Upper lobe of left lung (tissue), 6 donors: ENCODE results near the gene ZNF467. TPM values are rescaled to one million over a fixed set of nuclear protein-coding genes. Genes with fewer than 3 reads are reported as not detected.

Experiments used
- ATAC-seq, 2 donors: fragments of 200-7000 bp; cut with Tn5 transposase; one replicate each; pipeline ENCODE4 v1.9.1; 2022; ENCODE audit warnings: mild to moderate bottlenecking in 2 of 2, moderate library complexity in 2 of 2; ENCODE audit not compliant: low FRiP score in 2 of 2
- DNase-seq, 2 donors: peaks; one replicate each; pipeline ENCODE4 v3.0.0-alpha.2; 2019 to 2020
- H3K27ac ChIP-seq, 4 donors: fragments of 200-600 bp; sonication (generic); one replicate each; pipeline ENCODE4 v1.5.1; 2016 to 2019
- H3K27me3 ChIP-seq, 4 donors: fragments of 200-600 bp; sonication (generic); one replicate each; pipeline ENCODE4 v1.5.1; 2017 to 2019
- H3K36me3 ChIP-seq, 4 donors: fragments of 200-600 bp; sonication (generic); one replicate each; pipeline ENCODE4 v1.5.1; 2016 to 2019
- H3K4me1 ChIP-seq, 4 donors: fragments of 200-600 bp; sonication (generic); one replicate each; pipeline ENCODE4 v1.5.1; 2018 to 2019
- H3K4me3 ChIP-seq, 4 donors: fragments of 200-600 bp; sonication (generic); one replicate each; pipeline ENCODE4 v1.5.1; 2017 to 2019; ENCODE audit warnings: mild to moderate bottlenecking in 2 of 4, moderate library complexity in 1 of 4
- H3K9me3 ChIP-seq, 4 donors: fragments of 200-600 bp; sonication (generic); one replicate each; pipeline ENCODE4 v1.5.1; 2018 to 2019
- EP300 ChIP-seq, 4 donors: sonication (generic); formaldehyde crosslinking; IDR thresholded peaks; one replicate each; pipeline ENCODE4 v1.5.1; 2017; ENCODE audit warnings: antibody characterized with exemption in 4 of 4, control low read depth in 2 of 4
- POLR2A ChIP-seq, 4 donors: fragments of 450-650 bp; IDR thresholded peaks; one replicate each; pipeline ENCODE4 v1.5.1; 2016 to 2017; ENCODE audit warnings: antibody characterized with exemption in 4 of 4, mild to moderate bottlenecking in 2 of 4
- POLR2AphosphoS5 ChIP-seq, 2 donors: sonication (generic); formaldehyde crosslinking; IDR thresholded peaks; one replicate each; pipeline ENCODE4 v1.5.1; 2017; ENCODE audit warnings: antibody characterized with exemption in 2 of 2
- WGBS, 2 donors: methylation state at CpG; one replicate each; pipeline ENCODE4 v1.1.5; 2017 to 2018; 5-methylcytosine and 5-hydroxymethylcytosine counted together
- total RNA-seq, 6 donors: library from RNA; depleted of rRNA in 4 of 6; stranded (reverse); fragments of >200 nt in 4 of 6; gene quantifications; one replicate each; pipeline versions ENCODE4 v1.1.0 to v1.2.1, GENCODE V29; 2016 to 2021
- TF ChIP-seq, protein P1 (sequence below), 6 experiments: fragments of 450-650 bp in 4 of 6; fragments of 200-600 bp in 2 of 6; sonication (generic) in 2 of 6; IDR thresholded peaks; one replicate each; pipeline ENCODE4 v1.5.1; 2016 to 2019; ENCODE audit warnings: antibody characterized with exemption in 6 of 6
- donor health status: DM: no; HTN: no; CAD: no; lungs with moderate emphysema.
- donor health status: DM: no; HTN: yes; CAD: no; lungs with severe emphysema.

Gene ZNF467
- total RNA-seq, 6 donors from 2014 or later, result 8.2 to 41.2 (median 17.4) TPM

GRCh38 chr7:149783386-149784250 is 10.2 kb upstream of the ZNF467 start:
- DNase-seq (peak in 1 of 2 donors; percentile 40), ATAC-seq (no peak)
- Histone ChIP-seq H3K27me3 (no peaks in the 10 kb centered on the region), H3K36me3 (no peaks in the 10 kb centered on the region), H3K9me3 (no peaks in the 10 kb centered on the region), H3K27ac (no peak overlapping the region), H3K4me1 (peaks cover 8 to 19% (median 12%) of the 10 kb centered on the region in 4 donors), H3K4me3 (no peak overlapping the region)
- TF ChIP-seq POLR2A (IDR thresholded peaks at IDR 0.05) (no peak), EP300 (IDR thresholded peaks at IDR 0.05) (no peak), POLR2AphosphoS5 (IDR thresholded peaks at IDR 0.05) (no peak)
- TF ChIP-seq, protein P1, sequence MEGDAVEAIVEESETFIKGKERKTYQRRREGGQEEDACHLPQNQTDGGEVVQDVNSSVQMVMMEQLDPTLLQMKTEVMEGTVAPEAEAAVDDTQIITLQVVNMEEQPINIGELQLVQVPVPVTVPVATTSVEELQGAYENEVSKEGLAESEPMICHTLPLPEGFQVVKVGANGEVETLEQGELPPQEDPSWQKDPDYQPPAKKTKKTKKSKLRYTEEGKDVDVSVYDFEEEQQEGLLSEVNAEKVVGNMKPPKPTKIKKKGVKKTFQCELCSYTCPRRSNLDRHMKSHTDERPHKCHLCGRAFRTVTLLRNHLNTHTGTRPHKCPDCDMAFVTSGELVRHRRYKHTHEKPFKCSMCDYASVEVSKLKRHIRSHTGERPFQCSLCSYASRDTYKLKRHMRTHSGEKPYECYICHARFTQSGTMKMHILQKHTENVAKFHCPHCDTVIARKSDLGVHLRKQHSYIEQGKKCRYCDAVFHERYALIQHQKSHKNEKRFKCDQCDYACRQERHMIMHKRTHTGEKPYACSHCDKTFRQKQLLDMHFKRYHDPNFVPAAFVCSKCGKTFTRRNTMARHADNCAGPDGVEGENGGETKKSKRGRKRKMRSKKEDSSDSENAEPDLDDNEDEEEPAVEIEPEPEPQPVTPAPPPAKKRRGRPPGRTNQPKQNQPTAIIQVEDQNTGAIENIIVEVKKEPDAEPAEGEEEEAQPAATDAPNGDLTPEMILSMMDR (IDR thresholded peaks at IDR 0.05), result no peak
- WGBS, 2 donors, result 65 to 82% methylated on average over 7 to 22 of the region's 22 CpGs

DNA sequence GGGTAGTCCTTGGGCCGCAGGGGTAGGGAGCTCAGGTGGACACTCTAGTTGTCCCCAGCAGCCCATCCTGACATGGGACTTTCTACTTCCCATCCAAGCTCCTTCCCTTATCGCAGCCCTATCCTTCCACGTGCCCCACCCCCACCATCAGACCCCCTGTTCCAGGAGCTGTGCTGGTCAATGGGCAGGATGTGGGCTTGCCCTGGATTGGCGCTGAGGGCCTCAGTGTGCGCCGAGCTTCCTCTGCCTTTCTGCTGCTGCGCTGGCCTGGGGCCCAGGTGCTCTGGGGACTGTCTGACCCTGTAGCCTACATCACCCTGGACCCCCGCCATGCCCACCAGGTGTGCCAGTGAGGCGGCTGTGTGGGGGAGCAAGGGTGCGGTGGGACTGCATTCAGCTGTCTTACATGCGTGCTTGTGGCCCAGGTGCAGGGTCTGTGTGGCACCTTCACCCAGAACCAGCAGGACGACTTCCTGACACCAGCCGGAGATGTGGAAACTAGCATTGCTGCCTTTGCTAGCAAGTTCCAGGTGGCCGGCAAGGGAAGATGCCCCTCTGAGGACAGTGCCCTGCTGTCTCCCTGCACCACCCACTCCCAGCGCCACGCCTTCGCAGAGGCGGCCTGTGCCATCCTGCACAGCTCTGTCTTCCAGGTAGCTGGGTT is 9.4 kb upstream of the ZNF467 start:
- Histone ChIP-seq H3K4me3 (no peak overlapping the region), H3K9me3 (no peaks in the 10 kb centered on the region), H3K36me3 (no peaks in the 10 kb centered on the region), H3K27ac (no peak overlapping the region), H3K27me3 (no peaks in the 10 kb centered on the region), H3K4me1 (peaks cover 5 to 19% (median 10%) of the 10 kb centered on the region in 4 donors)
- 43 to 77% methylated on average over 7 to 13 of the region's 18 CpGs for WGBS, 2 donors
- TF ChIP-seq POLR2AphosphoS5 (IDR thresholded peaks at IDR 0.05) (no peak), EP300 (IDR thresholded peaks at IDR 0.05) (no peak), POLR2A (IDR thresholded peaks at IDR 0.05) (no peak)
- TF ChIP-seq, protein P1 (IDR thresholded peaks at IDR 0.05), result no peak
- ATAC-seq (no peak), DNase-seq (peak in 1 of 2 donors; percentile 67)

- TF ChIP-seq, protein P1 (IDR thresholded peaks at IDR 0.05), result no peak
- no peak for TF ChIP-seq POLR2A (IDR thresholded peaks at IDR 0.05)
- no peak for TF ChIP-seq EP300 (IDR thresholded peaks at IDR 0.05)
- no peak for TF ChIP-seq POLR2AphosphoS5 (IDR thresholded peaks at IDR 0.05)
- Histone ChIP-seq H3K4me3 (no peak overlapping the region), H3K36me3 (no peaks in the 10 kb centered on the region), H3K9me3 (no peaks in the 10 kb centered on the region), H3K27me3 (no peaks in the 10 kb centered on the region), H3K4me1 (peaks cover 4 to 18% (median 8%) of the 10 kb centered on the region in 4 donors), H3K27ac (no peak overlapping the region)
- ATAC-seq, result no peak
- peak in 1 of 2 donors; percentile 64 for DNase-seq
- 90 to 91% methylated on average over 8 to 13 of the region's 13 CpGs for WGBS, 2 donors
Measured at GRCh38 chr7:149781921-149782320, 8.5 kb upstream of the ZNF467 start.

DNA sequence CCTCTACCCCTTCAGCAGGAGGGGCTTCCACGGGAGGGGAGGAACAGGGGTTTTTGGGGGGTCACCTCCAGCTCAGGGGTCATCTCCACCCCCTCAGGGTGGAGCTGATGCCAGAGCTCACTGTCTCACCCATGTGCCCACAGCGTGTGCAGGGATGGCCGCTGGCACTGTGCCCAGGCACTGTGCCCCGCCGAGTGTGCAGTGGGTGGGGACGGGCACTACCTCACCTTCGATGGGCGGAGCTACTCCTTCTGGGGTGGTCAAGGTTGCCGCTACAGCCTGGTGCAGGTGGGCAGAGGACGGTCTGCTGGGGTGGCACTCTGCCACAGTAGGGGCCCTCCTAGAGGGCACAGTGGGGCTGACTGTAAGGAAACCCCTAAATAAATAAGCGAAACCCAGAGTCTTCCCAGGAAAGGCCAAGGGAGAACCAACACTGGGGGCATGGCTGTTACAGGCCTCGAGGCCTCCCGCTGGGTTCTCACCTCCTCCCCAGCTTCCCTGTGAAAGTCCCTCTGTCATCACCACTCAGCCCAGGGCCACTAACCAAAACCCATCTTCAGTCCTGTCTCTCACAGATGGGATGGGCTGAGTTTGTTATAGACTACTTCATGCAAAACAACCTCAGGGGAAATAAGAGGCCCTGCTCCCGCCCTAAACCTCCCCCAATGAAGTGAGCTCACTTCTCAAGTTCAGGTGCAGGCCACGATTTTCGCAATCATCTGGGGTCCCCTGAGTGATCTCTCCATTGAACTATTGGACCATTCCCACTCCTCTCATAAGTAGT is 7.4 kb upstream of the ZNF467 start:
- TF ChIP-seq, protein P1 (IDR thresholded peaks at IDR 0.05), result no peak
- no peak for TF ChIP-seq POLR2A (IDR thresholded peaks at IDR 0.05)
- no peak for TF ChIP-seq EP300 (IDR thresholded peaks at IDR 0.05)
- TF ChIP-seq POLR2AphosphoS5 (IDR thresholded peaks at IDR 0.05), result no peak
- WGBS, 2 donors, result 81 to 95% methylated on average over 3 to 16 of the region's 16 CpGs

More for the DNA sequence above, 7.4 kb upstream of the ZNF467 start:
- no peaks in the 10 kb centered on the region for H3K36me3 ChIP-seq
- H3K27ac ChIP-seq, result no peak overlapping the region
- no peak overlapping the region for H3K4me3 ChIP-seq
- no peaks in the 10 kb centered on the region for H3K27me3 ChIP-seq
- no peak for ATAC-seq
- DNase-seq, result peak in 1 of 2 donors; percentile 64
- no peaks in the 10 kb centered on the region for H3K9me3 ChIP-seq
- peaks cover 9 to 29% (median 18%) of the 10 kb centered on the region in 4 donors for H3K4me1 ChIP-seq
